Loucy (cell line): Measurements from ENCODE around the gene SIM2.

ENCODE experiments used
- H2AFZ ChIP-seq: fragments of 200-600 bp; sonication (generic); 2 replicates; pipeline ENCODE4 v1.6.0; 2016; ENCODE audit warnings: antibody characterized with exemption, mild to moderate bottlenecking, low read length, moderate library complexity
- H3F3A ChIP-seq: fragments of 200-600 bp; 2 replicates; pipeline ENCODE4 v1.6.0; 2016; ENCODE audit warnings: antibody characterized with exemption, low read depth, mild to moderate bottlenecking
- H3K27me3 ChIP-seq: fragments of 200-600 bp; sonication (generic); 2 replicates; pipeline ENCODE4 v1.6.1; 2014; ENCODE audit warnings: low read length, mild to moderate bottlenecking; ENCODE audit not compliant: insufficient read depth, poor library complexity, severe bottlenecking
- H3K36me3 ChIP-seq: fragments of 200-600 bp; sonication (generic); 2 replicates; pipeline ENCODE4 v1.6.1; 2016; ENCODE audit warnings: low read length; ENCODE audit not compliant: insufficient read depth
- H3K4me1 ChIP-seq: fragments of 200-600 bp; sonication (generic); 2 replicates; pipeline ENCODE4 v1.5.1; 2014; ENCODE audit warnings: low read length, mild to moderate bottlenecking; ENCODE audit not compliant: insufficient read depth, poor library complexity, severe bottlenecking
- H3K4me2 ChIP-seq: fragments of 200-600 bp; sonication (generic); 2 replicates; pipeline ENCODE4 v1.6.0; 2014; ENCODE audit warnings: antibody characterized with exemption, low read length, low read depth, mild to moderate bottlenecking; ENCODE audit not compliant: poor library complexity, severe bottlenecking
- H3K4me3 ChIP-seq: fragments of 200-600 bp; sonication (generic); 2 replicates; pipeline ENCODE4 v1.5.1; 2014; ENCODE audit warnings: low read length, mild to moderate bottlenecking, mixed read lengths; ENCODE audit not compliant: poor library complexity, severe bottlenecking
- H3K79me2 ChIP-seq: fragments of 200-600 bp; sonication (generic); 2 replicates; pipeline ENCODE4 v1.6.1; 2014; ENCODE audit warnings: low read length; ENCODE audit not compliant: insufficient read depth
- H3K9ac ChIP-seq: fragments of 200-600 bp; sonication (generic); 2 replicates; pipeline ENCODE4 v1.6.0; 2014; ENCODE audit warnings: mild to moderate bottlenecking, low read depth, low read length, moderate library complexity; ENCODE audit not compliant: poor library complexity, severe bottlenecking
- H3K9me2 ChIP-seq: fragments of 200-600 bp; sonication (generic); replicated peaks from 2 replicates; pipeline ENCODE4 v1.6.1; 2016; ENCODE audit warnings: low read depth, low read length, mixed read lengths
- H3K9me3 ChIP-seq: fragments of 200-600 bp; sonication (generic); 2 replicates; pipeline ENCODE4 v1.6.1; 2014; ENCODE audit warnings: mild to moderate bottlenecking, antibody characterized with exemption, low read length, low read depth; ENCODE audit not compliant: insufficient read depth
- H4K20me1 ChIP-seq: fragments of 200-600 bp; sonication (generic); 2 replicates; pipeline ENCODE4 v1.6.0; 2014; ENCODE audit warnings: antibody characterized with exemption, low read length, mild to moderate bottlenecking; ENCODE audit not compliant: insufficient read depth, poor library complexity, severe bottlenecking
- EZH2phosphoT487 ChIP-seq: fragments of 200-600 bp; IDR thresholded peaks from 2 replicates; pipeline ENCODE4 v1.6.1; 2018; ENCODE audit warnings: antibody characterized with exemption, mild to moderate bottlenecking, moderate library complexity, borderline replicate concordance
- TF ChIP-seq, protein P1 (sequence below): fragments of 200-600 bp; sonication (generic); conservative IDR thresholded peaks from 2 replicates; pipeline ENCODE4 v1.5.1; 2014; ENCODE audit warnings: mild to moderate bottlenecking, antibody characterized with exemption, low read length

The SIM2 gene

DNA sequence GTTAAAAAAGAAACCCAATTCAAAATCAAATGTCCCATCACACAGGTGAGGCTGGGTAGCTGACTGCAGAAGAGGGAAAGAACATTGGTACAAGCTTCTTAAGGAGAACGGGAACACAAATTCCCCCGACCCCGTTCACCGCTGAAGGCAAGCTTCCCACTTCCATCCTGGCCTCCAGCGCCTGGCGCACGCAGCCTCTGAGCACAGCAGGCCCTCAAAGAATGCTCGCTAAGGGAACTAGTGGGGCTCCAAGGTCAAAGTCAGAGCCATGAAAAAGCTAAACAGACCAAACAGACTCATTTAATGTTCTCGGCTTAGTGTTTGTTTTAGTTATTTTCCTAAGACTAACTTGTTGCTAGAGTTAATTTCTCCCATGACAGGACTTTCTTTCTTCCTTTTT, 63.7 kb downstream of the SIM2 start:
- Histone ChIP-seq H3K9me2 (no peaks in the 10 kb centered on the region), H4K20me1 (no peaks in the 10 kb centered on the region), H3K4me3 (no peak overlapping the region), H3K27me3 (no peaks in the 10 kb centered on the region), H3F3A (peaks cover 4% of the 10 kb centered on the region; the same call in 1 of the 2 replicates), H3K9me3 (no peaks in the 10 kb centered on the region), H3K36me3 (no peaks in the 10 kb centered on the region), H3K4me2 (no peak overlapping the region), H3K9ac (no peak overlapping the region), H3K79me2 (no peaks in the 10 kb centered on the region), H3K4me1 (peaks cover 43% of the 10 kb centered on the region), H2AFZ (no peak overlapping the region)
- TF ChIP-seq, protein P1, sequence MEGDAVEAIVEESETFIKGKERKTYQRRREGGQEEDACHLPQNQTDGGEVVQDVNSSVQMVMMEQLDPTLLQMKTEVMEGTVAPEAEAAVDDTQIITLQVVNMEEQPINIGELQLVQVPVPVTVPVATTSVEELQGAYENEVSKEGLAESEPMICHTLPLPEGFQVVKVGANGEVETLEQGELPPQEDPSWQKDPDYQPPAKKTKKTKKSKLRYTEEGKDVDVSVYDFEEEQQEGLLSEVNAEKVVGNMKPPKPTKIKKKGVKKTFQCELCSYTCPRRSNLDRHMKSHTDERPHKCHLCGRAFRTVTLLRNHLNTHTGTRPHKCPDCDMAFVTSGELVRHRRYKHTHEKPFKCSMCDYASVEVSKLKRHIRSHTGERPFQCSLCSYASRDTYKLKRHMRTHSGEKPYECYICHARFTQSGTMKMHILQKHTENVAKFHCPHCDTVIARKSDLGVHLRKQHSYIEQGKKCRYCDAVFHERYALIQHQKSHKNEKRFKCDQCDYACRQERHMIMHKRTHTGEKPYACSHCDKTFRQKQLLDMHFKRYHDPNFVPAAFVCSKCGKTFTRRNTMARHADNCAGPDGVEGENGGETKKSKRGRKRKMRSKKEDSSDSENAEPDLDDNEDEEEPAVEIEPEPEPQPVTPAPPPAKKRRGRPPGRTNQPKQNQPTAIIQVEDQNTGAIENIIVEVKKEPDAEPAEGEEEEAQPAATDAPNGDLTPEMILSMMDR = no peak
- no peak for TF ChIP-seq EZH2phosphoT487

DNA sequence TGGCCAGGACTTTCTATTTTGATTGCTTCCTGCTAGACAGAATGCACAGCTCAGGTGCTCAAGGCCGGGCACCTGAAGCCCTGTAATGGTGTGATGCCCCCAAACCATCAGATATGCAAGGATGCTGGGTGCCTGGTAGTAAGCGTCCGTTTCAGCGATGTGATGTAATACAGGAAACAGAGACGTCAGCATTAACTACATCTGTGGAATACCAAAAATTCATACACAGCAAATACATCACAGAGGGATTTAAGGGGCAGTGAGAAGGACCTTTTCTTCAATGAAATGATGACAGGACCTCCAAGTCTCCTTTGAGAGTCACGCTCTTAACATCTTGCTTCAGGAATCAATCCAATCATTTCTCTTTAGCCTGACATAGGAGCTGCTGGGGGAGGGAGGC, 64.4 kb downstream of the SIM2 start:
- Histone ChIP-seq H3F3A (peaks cover 4% of the 10 kb centered on the region; the same call in 1 of the 2 replicates), H3K27me3 (no peaks in the 10 kb centered on the region), H3K4me1 (peaks cover 47% of the 10 kb centered on the region), H3K36me3 (no peaks in the 10 kb centered on the region), H2AFZ (no peak overlapping the region), H3K4me3 (no peak overlapping the region), H4K20me1 (no peaks in the 10 kb centered on the region), H3K4me2 (no peak overlapping the region), H3K9me2 (no peaks in the 10 kb centered on the region), H3K79me2 (no peaks in the 10 kb centered on the region), H3K9me3 (no peaks in the 10 kb centered on the region), H3K9ac (no peak overlapping the region)
- no peak for TF ChIP-seq EZH2phosphoT487
- TF ChIP-seq, protein P1 = no peak

GRCh38 chr21:36765229-36765628, 66.3 kb downstream of the SIM2 start:
- H3K4me2 ChIP-seq = no peak overlapping the region

More at GRCh38 chr21:36765229-36765628, 66.3 kb downstream of the SIM2 start:
- H3K4me1 ChIP-seq = peaks cover 48% of the 10 kb centered on the region
- H3K9ac ChIP-seq = no peak overlapping the region
- no peaks in the 10 kb centered on the region for H3K9me3 ChIP-seq
- H3K27me3 ChIP-seq = no peaks in the 10 kb centered on the region
- no peaks in the 10 kb centered on the region; the same call in 1 of the 2 replicates for H3F3A ChIP-seq
- H3K9me2 ChIP-seq = no peaks in the 10 kb centered on the region
- no peak overlapping the region for H2AFZ ChIP-seq
- no peaks in the 10 kb centered on the region for H3K36me3 ChIP-seq
- no peak overlapping the region for H3K4me3 ChIP-seq
- no peaks in the 10 kb centered on the region for H4K20me1 ChIP-seq
- TF ChIP-seq, protein P1 = no peak
- no peak for TF ChIP-seq EZH2phosphoT487
- no peaks in the 10 kb centered on the region for H3K79me2 ChIP-seq
